Measurements from ENCODE around the gene CHGA.

Gene CHGA

GRCh38 chr14:92926180-92926845 lies 3.4 kb downstream of the CHGA start:
- Histone ChIP-seq H3K79me2 (ENCODE audit: control insufficient read depth, low read length) (no peaks in the 10 kb centered on the region), H3K9me3 (ENCODE audit: control insufficient read depth, insufficient read depth, low read length) (no peaks in the 10 kb centered on the region), H4K20me1 (ENCODE audit: control insufficient read depth, insufficient read depth, low read depth, low read length) (no peaks in the 10 kb centered on the region), H3K9me2 (replicated peaks; ENCODE audit: control insufficient read depth, low read length) (no peaks in the 10 kb centered on the region), H3K4me2 (ENCODE audit: low read length) (no peak overlapping the region), H3K27ac (ENCODE audit: low read depth, low read length) (no peak overlapping the region), H3K4me3 (ENCODE audit: low read length) (no peak overlapping the region), H3F3A (ENCODE audit: control insufficient read depth, insufficient read depth) (no peaks in the 10 kb centered on the region), H3K4me1 (ENCODE audit: control insufficient read depth, low read length) (peaks cover 25% of the 10 kb centered on the region), H3K27me3 (ENCODE audit: control insufficient read depth, low read length) (peaks cover 6% of the 10 kb centered on the region; the same call in 1 of the 2 replicates), H3K36me3 (ENCODE audit: control insufficient read depth, low read length) (no peaks in the 10 kb centered on the region)
- no peak for TF ChIP-seq CTCF (IDR thresholded peaks at IDR 0.05; ENCODE audit: low read depth, low read length, poor library complexity, severe bottlenecking)
- TF ChIP-seq EZH2phosphoT487 (IDR thresholded peaks at IDR 0.05; ENCODE audit: borderline replicate concordance, low read length): no peak

- no peaks in the 10 kb centered on the region for H3K9me3 ChIP-seq (ENCODE audit: control insufficient read depth, insufficient read depth, low read length)
- H3K79me2 ChIP-seq (ENCODE audit: control insufficient read depth, low read length): no peaks in the 10 kb centered on the region
- no peak overlapping the region for H3K4me3 ChIP-seq (ENCODE audit: low read length)
- peaks cover 6% of the 10 kb centered on the region; the same call in 1 of the 2 replicates for H3K27me3 ChIP-seq (ENCODE audit: control insufficient read depth, low read length)
- no peaks in the 10 kb centered on the region for H4K20me1 ChIP-seq (ENCODE audit: control insufficient read depth, insufficient read depth, low read depth, low read length)
- no peaks in the 10 kb centered on the region for H3K9me2 ChIP-seq (replicated peaks; ENCODE audit: control insufficient read depth, low read length)
- TF ChIP-seq EZH2phosphoT487 (IDR thresholded peaks at IDR 0.05; ENCODE audit: borderline replicate concordance, low read length) (no peak), CTCF (IDR thresholded peaks at IDR 0.05; ENCODE audit: low read depth, low read length, poor library complexity, severe bottlenecking) (no peak)
- H3F3A ChIP-seq (ENCODE audit: control insufficient read depth, insufficient read depth): no peaks in the 10 kb centered on the region
- peaks cover 25% of the 10 kb centered on the region for H3K4me1 ChIP-seq (ENCODE audit: control insufficient read depth, low read length)
- no peak overlapping the region for H3K27ac ChIP-seq (ENCODE audit: low read depth, low read length)
- H3K36me3 ChIP-seq (ENCODE audit: control insufficient read depth, low read length): no peaks in the 10 kb centered on the region
- no peak overlapping the region for H3K4me2 ChIP-seq (ENCODE audit: low read length)
These were observed 4.0 kb downstream of the CHGA start for GRCh38 chr14:92926931-92927330.

- Histone ChIP-seq H3F3A (ENCODE audit: control insufficient read depth, insufficient read depth) (no peaks in the 10 kb centered on the region), H3K27ac (ENCODE audit: low read depth, low read length) (no peak overlapping the region), H3K79me2 (ENCODE audit: control insufficient read depth, low read length) (no peaks in the 10 kb centered on the region), H3K4me2 (ENCODE audit: low read length) (no peak overlapping the region), H3K27me3 (ENCODE audit: control insufficient read depth, low read length) (peaks cover 6% of the 10 kb centered on the region; the same call in 1 of the 2 replicates), H4K20me1 (ENCODE audit: control insufficient read depth, insufficient read depth, low read depth, low read length) (no peaks in the 10 kb centered on the region), H3K4me3 (ENCODE audit: low read length) (no peak overlapping the region), H3K36me3 (ENCODE audit: control insufficient read depth, low read length) (no peaks in the 10 kb centered on the region), H3K9me2 (replicated peaks; ENCODE audit: control insufficient read depth, low read length) (no peaks in the 10 kb centered on the region), H3K4me1 (ENCODE audit: control insufficient read depth, low read length) (peaks cover 21% of the 10 kb centered on the region), H3K9me3 (ENCODE audit: control insufficient read depth, insufficient read depth, low read length) (no peaks in the 10 kb centered on the region)
- no peak for TF ChIP-seq CTCF (IDR thresholded peaks at IDR 0.05; ENCODE audit: low read depth, low read length, poor library complexity, severe bottlenecking)
- TF ChIP-seq EZH2phosphoT487 (IDR thresholded peaks at IDR 0.05; ENCODE audit: borderline replicate concordance, low read length): no peak
These were observed 4.7 kb downstream of the CHGA start for GRCh38 chr14:92927349-92928257.

Measured in DOHH2 (cell line).